Ureter (tissue), 1 donor: ENCODE measurements around the gene ABCF1. TPM values are rescaled to one million over a fixed set of nuclear protein-coding genes. Genes with fewer than 3 reads are reported as not detected.
A peak's percentile ranks its signal among the peaks of the same experiment; 100 is the strongest.

Experiments used
- DNase-seq: peaks from one replicate; pipeline ENCODE4 v3.0.0-alpha.2; 2020; ENCODE audit warnings: low spot score
- total RNA-seq: library from RNA; stranded (reverse); gene quantifications from one replicate; pipeline ENCODE4 v1.2.4, GENCODE V29; 2023
- donor health status: DM: yes; HTN: yes; CAD: no.

The ABCF1 gene
- total RNA-seq, 1 donor from 2014 or later = 63.9 TPM

- no peak for DNase-seq
These were observed 30.2 kb downstream of the ABCF1 start for GRCh38 chr6:30601436-30601814.

- DNase-seq = no peak
These were observed 30.8 kb downstream of the ABCF1 start for GRCh38 chr6:30601815-30602641.

GRCh38 chr6:30603961-30604360, 32.7 kb downstream of the ABCF1 start:
- DNase-seq = no peak

- no peak for DNase-seq
These were observed 38.8 kb downstream of the ABCF1 start for GRCh38 chr6:30610065-30610464.

- no peak for DNase-seq
These were observed 40.1 kb downstream of the ABCF1 start for GRCh38 chr6:30611150-30611855.

GRCh38 chr6:30611856-30612194, 40.6 kb downstream of the ABCF1 start:
- no peak for DNase-seq

- no peak for DNase-seq
These were observed 41.0 kb downstream of the ABCF1 start for GRCh38 chr6:30612213-30612612.

- no peak for DNase-seq
These were observed 41.5 kb downstream of the ABCF1 start for GRCh38 chr6:30612687-30613248.

GRCh38 chr6:30613251-30614043, 42.2 kb downstream of the ABCF1 start:
- DNase-seq = no peak

GRCh38 chr6:30614044-30614842, 43.0 kb downstream of the ABCF1 start:
- no peak for DNase-seq

GRCh38 chr6:30614843-30615218, 43.6 kb downstream of the ABCF1 start:
- DNase-seq = peak; percentile 94

- DNase-seq = peak; percentile 64
These were observed 44.1 kb downstream of the ABCF1 start for GRCh38 chr6:30615219-30615957.

- no peak for DNase-seq
These were observed 44.9 kb downstream of the ABCF1 start for GRCh38 chr6:30615958-30616810.

GRCh38 chr6:30616811-30617564, 45.7 kb downstream of the ABCF1 start, which contains the start of gene PPP1R10:
Gene PPP1R10, minus strand, starts transcription at chr6:30617243. Its CDS starts 7,299 bp downstream, at chr6:30609944.
- DNase-seq = peak; percentile 99

- DNase-seq = peak; percentile 99
These were observed 46.5 kb downstream of the ABCF1 start, which contains the start of gene MRPS18B for GRCh38 chr6:30617565-30618269. Gene MRPS18B, plus strand, starts transcription at chr6:30617840. Its CDS starts 26 bp downstream, at chr6:30617866.

GRCh38 chr6:30618270-30618797, 47.1 kb downstream of the ABCF1 start:
- no peak for DNase-seq

- no peak for DNase-seq
These were observed 48.3 kb downstream of the ABCF1 start for GRCh38 chr6:30619561-30619960.

GRCh38 chr6:30625511-30625910, 54.3 kb downstream of the ABCF1 start:
- DNase-seq = no peak
